Stimulated activated naive CD4-positive, alpha-beta T cell (primary cell): ENCODE measurements around the gene BTD.
A peak's percentile ranks its signal among the peaks of the same experiment; 100 is the strongest.

Experiments
- DNase-seq, 6 experiments: peaks; one replicate each; lab custom pipeline; 2025; lab: John Stamatoyannopoulos, UW

The BTD gene

GRCh38 chr3:15636028-15636709, 34.6 kb downstream of the BTD start:
- DNase-seq, result no peak

- no peak for DNase-seq
Observed at GRCh38 chr3:15637131-15637951, 35.8 kb downstream of the BTD start.

DNA sequence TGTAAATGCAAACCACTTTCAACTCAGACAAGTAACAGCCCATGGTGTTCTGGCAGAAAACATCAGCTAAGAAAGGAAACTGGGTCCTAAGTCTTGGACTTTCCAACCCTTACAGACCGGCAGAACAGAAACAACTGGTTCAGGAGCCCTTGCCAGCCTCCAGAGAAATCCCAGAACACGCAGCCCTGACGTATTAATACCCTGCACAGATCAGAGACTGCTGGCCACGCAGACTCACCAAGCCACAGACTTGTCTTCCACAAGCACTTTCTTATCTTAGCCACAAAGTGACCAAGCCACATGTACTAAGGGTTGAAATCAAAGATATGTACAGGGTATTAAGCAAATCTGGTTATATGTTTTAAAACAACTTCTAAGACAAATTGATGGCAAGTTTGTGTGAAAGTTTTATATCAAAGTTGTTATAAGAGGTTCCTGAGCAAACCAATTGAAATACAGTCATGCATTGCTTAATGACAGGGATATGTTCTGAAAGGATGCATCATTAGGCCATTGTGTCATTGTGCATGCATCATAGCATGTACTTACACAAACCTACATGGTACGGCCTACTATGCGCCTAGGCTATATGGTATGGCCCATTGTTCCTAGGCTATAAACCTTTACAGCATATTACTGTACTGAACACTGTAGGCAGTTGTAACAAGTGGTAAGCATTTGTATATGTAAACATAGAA, 36.8 kb downstream of the BTD start:
- DNase-seq, result no peak

GRCh38 chr3:15638891-15639262, 37.3 kb downstream of the BTD start:
- no peak for DNase-seq

DNA sequence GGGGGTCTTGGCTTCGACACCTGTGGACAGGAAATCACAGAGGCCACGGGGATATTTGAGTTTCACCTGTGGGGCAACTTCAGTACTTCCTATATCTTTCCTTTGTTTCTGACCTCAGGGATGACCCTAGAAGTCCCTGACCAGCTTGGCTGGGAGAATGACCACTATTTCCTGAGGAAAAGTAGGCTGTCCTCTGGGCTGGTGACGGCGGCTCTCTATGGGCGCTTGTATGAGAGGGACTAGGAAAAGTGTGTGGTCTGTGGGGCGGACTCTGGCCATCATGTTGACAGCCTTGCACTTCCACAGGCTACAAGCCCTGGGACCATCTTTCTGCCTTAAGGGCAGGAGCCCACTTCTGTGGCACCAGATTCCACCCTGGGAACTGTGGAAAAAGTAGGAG, 43.7 kb downstream of the BTD start:
- no peak for DNase-seq

DNA sequence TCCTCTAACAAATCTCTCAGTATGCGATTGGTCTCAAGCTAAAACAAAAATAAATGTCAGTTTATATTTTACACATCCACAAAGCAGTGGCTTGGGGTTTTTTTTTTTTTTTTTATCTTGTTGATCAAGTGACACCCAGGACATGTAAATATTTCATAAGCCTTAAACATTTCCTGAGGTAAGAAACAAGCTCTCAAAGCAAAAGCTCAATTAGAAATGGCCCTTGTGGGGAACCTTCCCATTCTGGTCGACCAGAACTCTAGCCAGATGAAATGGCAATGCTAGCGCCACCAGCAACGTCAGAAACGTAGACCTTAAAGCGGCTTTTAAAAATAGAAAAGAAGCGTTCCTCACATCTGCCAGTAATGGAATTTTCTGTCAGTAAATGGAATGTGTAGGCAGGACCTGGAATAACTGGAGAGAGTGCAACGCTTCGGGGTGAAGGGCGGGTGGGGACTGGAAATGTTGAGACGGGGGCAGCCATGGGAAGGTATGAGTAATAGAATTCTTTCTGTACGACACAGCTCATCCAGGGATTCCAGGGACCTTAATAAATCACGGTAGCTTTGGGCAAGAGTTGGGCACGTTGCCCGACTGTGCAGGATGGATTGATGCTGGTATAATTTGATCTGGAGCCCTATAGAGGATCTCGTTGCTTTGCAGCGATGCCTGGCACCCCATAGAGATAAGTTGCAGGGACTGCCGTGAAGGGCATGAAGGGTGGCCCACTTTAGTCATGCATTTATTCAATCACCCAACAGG, 44.4 kb downstream of the BTD start:
- no peak for DNase-seq

DNA sequence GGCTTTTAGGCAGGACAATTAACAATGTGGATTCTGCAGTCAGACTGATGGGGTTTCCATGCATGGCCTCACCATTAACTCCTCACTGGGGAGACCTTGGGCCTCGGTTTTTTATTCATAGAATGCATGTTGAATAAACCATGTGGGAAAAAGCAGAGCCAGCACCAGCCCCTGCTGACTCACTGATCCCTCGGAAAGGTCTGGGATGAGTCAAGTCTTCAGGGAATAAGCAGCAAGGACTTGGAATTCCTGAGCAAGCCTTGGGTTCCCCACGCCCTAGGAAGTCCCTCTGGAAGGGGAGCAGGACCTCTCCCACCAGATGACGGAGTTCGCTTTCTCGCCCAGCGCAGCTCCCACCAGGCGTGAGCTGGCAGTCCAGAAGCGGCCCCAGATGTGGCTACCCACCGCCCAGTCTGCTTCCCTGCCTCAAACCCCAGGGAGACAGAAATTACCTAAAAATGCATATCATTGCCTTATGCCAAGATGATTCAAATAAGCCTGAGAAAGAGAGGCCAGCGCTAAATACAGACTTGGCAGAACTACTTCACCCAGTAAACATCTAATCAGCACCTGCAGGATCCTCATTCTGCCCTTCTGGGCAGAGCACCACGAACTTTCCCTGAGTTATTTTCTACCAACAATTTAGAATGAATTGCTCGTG, 45.4 kb downstream of the BTD start:
- no peak for DNase-seq

GRCh38 chr3:15647611-15648167, 46.1 kb downstream of the BTD start:
- DNase-seq, result peak in 4 of 6 experiments; percentile 11 to 69 (median 66)

DNA sequence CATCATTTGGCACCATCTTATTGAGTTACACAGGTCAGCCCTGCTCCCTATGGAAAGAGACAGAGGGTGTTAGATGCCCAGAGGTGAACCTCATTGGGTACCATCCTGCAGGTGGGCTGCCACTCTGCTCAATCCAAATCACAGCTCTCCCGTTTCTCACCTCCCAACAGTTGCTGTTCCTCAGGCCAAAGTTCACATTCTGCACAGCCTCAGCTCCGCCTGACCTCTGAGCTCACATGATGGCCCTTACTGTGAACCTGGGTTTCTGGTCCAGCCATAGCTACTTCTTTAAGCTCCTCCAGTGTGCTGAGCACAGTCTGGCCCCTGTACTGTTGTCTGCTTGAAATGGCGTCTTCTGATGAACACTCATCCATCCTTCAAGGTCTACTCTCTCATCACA, 47.8 kb downstream of the BTD start:
- no peak for DNase-seq

DNA sequence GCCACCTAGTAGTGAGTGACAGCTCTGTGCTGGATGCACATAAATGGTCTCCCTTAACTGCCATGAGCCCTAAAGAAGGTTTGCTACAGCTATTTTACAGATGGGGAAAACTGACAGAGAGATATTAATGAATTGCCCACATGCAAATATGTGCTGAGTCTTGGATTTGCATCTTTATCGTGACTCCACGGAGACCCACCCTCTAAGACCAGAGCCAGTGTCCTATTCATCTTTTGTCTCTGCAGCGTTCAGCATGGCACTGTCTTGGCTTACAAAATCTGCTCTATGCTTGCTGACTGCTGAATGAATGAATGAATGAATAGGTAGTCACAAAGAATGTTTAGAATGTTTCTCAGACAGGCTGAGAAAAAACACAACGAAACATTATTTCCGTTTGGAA, 48.3 kb downstream of the BTD start:
- DNase-seq, result no peak

- DNase-seq, result no peak
Observed at GRCh38 chr3:15651396-15651795, 49.9 kb downstream of the BTD start.

DNA sequence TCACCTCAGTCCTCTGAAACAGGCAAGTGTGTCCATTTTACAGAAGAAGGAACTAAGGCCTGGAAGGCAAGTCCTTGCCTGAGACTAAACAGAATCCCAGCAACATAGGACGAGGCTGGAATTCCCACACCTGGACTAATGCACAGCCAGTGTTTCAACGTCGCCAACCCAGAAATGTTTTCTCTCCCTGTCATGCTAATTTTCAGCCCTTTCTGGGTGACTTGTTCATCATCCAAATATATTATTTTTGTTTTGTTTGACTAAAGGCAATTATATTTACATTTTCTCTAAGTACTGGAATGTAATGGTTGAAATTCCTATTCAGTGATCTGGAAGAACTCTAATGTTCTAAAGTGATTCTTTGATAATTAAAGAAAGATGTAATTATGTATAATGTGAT, 51.8 kb downstream of the BTD start:
- DNase-seq, result no peak

DNA sequence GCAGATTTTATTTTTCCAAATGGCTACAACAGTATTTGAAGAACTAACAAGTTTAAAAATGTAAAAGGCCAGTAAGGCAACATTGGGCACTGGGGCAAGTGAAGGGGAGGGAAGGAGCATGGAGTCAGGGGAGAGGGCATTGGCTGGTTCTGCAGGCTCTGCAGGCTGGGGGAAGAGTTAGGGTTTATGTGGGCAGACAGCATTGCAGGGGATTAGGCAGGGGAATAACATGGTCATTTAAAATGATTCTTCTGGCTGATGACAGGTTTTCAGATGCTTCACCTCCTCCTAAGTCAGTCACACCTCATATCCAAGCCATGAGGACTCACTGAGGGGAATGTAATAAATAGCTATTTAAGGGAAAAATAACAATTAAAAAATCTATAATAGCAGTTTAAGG, 52.6 kb downstream of the BTD start:
- DNase-seq, result no peak

- no peak for DNase-seq
Observed at GRCh38 chr3:15654891-15655290, 53.3 kb downstream of the BTD start.

GRCh38 chr3:15656342-15656741, 54.8 kb downstream of the BTD start:
- no peak for DNase-seq

DNA sequence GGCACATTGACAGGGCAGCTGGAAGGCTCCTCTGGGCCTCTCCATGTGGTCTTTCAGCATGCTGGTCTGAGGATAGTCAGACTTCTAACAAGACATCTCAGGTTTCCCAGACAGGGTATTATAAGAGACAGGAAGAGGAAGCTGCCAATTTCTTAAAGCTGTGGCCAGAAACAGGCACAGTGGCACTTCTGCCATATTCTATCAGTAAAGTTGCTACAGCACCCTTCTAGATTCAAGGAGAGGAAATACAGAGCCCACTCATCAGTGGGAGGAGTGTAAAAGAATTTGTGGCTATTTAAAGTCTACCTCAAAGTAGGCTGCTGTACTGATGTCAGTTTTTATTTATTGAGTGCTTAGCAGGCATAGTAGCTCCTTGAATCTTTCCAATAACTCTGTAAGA, 55.5 kb downstream of the BTD start:
- no peak for DNase-seq

- no peak for DNase-seq
Observed at GRCh38 chr3:15659254-15659975, 57.9 kb downstream of the BTD start.

DNA sequence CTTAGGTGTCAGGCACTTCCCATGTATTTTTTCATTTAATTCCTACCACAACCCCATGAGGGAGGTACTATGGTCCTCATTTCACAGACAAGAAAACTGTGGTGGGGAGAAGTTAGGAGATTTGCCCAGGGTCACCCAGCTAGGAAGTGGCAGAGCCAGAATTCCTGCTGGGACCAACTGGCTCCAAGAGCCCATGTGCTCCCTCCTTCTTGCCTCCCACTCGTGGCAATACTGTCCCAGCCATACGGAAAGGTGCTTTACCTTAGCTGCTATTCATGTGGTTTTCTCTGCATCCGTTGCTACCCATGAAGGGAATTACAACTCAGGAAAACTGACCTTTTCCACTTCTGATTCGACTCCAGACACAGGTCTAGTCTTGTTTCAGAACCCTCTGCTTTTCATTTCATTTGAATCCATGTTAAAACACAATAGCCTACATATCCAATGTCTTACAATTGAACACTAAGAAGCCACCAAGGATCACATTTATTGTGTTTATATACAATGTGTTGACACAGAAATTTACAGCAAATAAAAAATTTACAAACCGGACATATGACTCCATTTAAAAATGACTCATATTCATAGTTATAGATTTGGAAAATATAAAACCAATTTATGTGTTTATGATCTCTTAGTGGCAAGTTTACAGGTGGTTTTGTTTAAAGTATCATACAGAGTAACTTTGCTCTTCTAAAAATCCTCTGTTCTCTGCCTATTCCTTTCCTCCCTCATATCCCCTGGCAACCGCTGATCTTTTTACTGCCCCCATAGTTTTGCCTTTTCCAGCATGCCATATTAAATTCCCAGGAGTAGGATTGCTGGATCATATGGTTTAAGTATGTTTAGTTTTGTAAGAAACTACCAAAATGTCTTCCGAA, 58.8 kb downstream of the BTD start:
- no peak for DNase-seq

DNA sequence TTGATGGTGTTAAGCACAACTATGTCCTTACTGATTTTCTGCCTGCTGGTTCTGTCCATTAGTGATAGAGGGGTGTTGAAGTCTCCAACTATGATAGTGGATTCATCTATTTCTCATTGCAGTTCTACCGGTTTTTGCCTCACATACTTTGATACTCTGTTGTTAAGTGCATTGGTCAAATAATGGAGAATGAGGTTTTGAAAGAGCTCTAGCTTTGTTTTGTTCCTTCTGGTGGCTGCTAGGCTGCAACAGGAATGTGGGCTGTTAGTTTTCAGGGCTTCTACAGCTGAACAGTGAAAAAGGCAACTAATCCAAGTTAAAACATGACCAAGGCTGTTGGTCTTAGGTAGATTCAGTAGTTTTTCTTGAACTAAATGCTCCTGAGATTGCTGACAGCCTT, 62.6 kb downstream of the BTD start:
- DNase-seq, result no peak
